HepG2 (cell line): ENCODE measurements around the gene FAM161A. TPM values are rescaled to one million over a fixed set of nuclear protein-coding genes. Genes with fewer than 3 reads are reported as not detected.

ENCODE experiments used
- CAMTA2 ChIP-seq: sonication (generic); formaldehyde crosslinking; IDR thresholded peaks from 2 replicates; pipeline ENCODE4 v1.4.0; 2020; ENCODE audit warnings: mild to moderate bottlenecking, missing genetic modification reagents, borderline replicate concordance
- CHD2 ChIP-seq: IDR thresholded peaks from 2 replicates; pipeline ENCODE4 v1.6.1; 2011; ENCODE audit warnings: low read depth, low read length, improper control_type of control experiment
- CHD4 ChIP-seq: fragments of 200-600 bp; sonication (generic); IDR thresholded peaks from 2 replicates; pipeline ENCODE4 v1.7.0; 2017; ENCODE audit warnings: mild to moderate bottlenecking, low read length, borderline replicate concordance
- FOSL1 ChIP-seq: sonication (generic); formaldehyde crosslinking; IDR thresholded peaks from 2 replicates; pipeline ENCODE4 v1.9.0; 2021; ENCODE audit warnings: missing genetic modification reagents, borderline replicate concordance
- HIC2 ChIP-seq: sonication (generic); formaldehyde crosslinking; IDR thresholded peaks from 2 replicates; pipeline ENCODE4 v1.9.0; 2022; ENCODE audit warnings: low read depth, missing genetic modification reagents
- HNRNPK ChIP-seq: fragments of 200-400 bp; formaldehyde crosslinking; IDR thresholded peaks from 2 replicates; pipeline ENCODE4 v1.6.1; 2018; ENCODE audit warnings: low read length, low read depth, moderate library complexity, mild to moderate bottlenecking; ENCODE audit not compliant: poor library complexity, severe bottlenecking
- JUNB ChIP-seq: sonication (generic); formaldehyde crosslinking; IDR thresholded peaks from 2 replicates; pipeline ENCODE4 v1.8.0; 2022; ENCODE audit warnings: missing genetic modification reagents, mild to moderate bottlenecking, borderline replicate concordance
- KMT2B ChIP-seq: IDR thresholded peaks from 2 replicates; pipeline ENCODE4 v1.6.1; 2016; ENCODE audit warnings: missing genetic modification reagents, missing compliant biosample characterization
- MAF1 ChIP-seq: sonication (generic); formaldehyde crosslinking; IDR thresholded peaks from 2 replicates; pipeline ENCODE4 v1.5.0; 2020; ENCODE audit warnings: missing genetic modification reagents, borderline replicate concordance
- MBNL3 ChIP-seq: fragments of 250-450 bp; sonication (Bioruptor Pico); conservative IDR thresholded peaks from 2 replicates; pipeline ENCODE4 v1.8.0; 2022; ENCODE audit warnings: mild to moderate bottlenecking, inconsistent platforms
- MTERF4 ChIP-seq: sonication (generic); formaldehyde crosslinking; IDR thresholded peaks from 2 replicates; pipeline ENCODE4 v1.8.0; 2023; ENCODE audit warnings: mild to moderate bottlenecking, missing genetic modification reagents
- NCOA1 ChIP-seq: sonication (generic); formaldehyde crosslinking; IDR thresholded peaks from 2 replicates; pipeline ENCODE4 v1.9.0; 2021; ENCODE audit warnings: missing genetic modification reagents
- NCOA2 ChIP-seq: sonication (generic); formaldehyde crosslinking; IDR thresholded peaks from 2 replicates; pipeline ENCODE4 v1.8.0; 2022; ENCODE audit warnings: inconsistent platforms
- PHB2 ChIP-seq: fragments of 450-650 bp; IDR thresholded peaks from 2 replicates; pipeline ENCODE4 v1.6.1; 2018; ENCODE audit not compliant: partially characterized antibody
- SRY ChIP-seq: sonication (generic); formaldehyde crosslinking; IDR thresholded peaks from 2 replicates; pipeline ENCODE4 v1.8.0; 2022; ENCODE audit warnings: mild to moderate bottlenecking, missing genetic modification reagents
- STAG1 ChIP-seq: sonication (generic); formaldehyde crosslinking; IDR thresholded peaks from 2 replicates; pipeline ENCODE4 v1.4.0; 2020; ENCODE audit warnings: missing genetic modification reagents
- TARDBP ChIP-seq: sonication (generic); formaldehyde crosslinking; IDR thresholded peaks from 2 replicates; pipeline ENCODE4 v1.8.0; 2022; ENCODE audit warnings: mild to moderate bottlenecking, missing genetic modification reagents
- TRIM24 ChIP-seq: sonication (generic); formaldehyde crosslinking; IDR thresholded peaks from 2 replicates; pipeline ENCODE4 v1.8.0; 2022; ENCODE audit warnings: mild to moderate bottlenecking, missing genetic modification reagents
- ZEB1 ChIP-seq: IDR thresholded peaks from 2 replicates; pipeline ENCODE4 v1.6.1; 2012; ENCODE audit warnings: mild to moderate bottlenecking, low read depth, inconsistent platforms; ENCODE audit not compliant: insufficient replicate concordance
- ZFAT ChIP-seq: sonication (generic); formaldehyde crosslinking; conservative IDR thresholded peaks from 2 replicates; pipeline ENCODE4 v1.8.1; 2023; ENCODE audit warnings: missing genetic modification reagents, inconsistent platforms
- ZFP1 ChIP-seq: IDR thresholded peaks from 2 replicates; pipeline ENCODE4 v1.6.1; 2016
- ZMYM2 ChIP-seq: sonication (generic); formaldehyde crosslinking; IDR thresholded peaks from 2 replicates; pipeline ENCODE4 v1.8.0; 2022; ENCODE audit warnings: mild to moderate bottlenecking, missing genetic modification reagents
- ZNF253 ChIP-seq: sonication (generic); formaldehyde crosslinking; IDR thresholded peaks from 2 replicates; pipeline ENCODE4 v1.8.0; 2022; ENCODE audit warnings: mild to moderate bottlenecking, missing genetic modification reagents, borderline replicate concordance
- ZNF350 ChIP-seq: sonication (generic); formaldehyde crosslinking; IDR thresholded peaks from 2 replicates; pipeline ENCODE4 v1.4.0; 2020; ENCODE audit warnings: mild to moderate bottlenecking, low read depth, missing genetic modification reagents, borderline replicate concordance
- ZNF501 ChIP-seq: sonication (generic); formaldehyde crosslinking; IDR thresholded peaks from 2 replicates; pipeline ENCODE4 v1.5.1; 2020; ENCODE audit warnings: mild to moderate bottlenecking, moderate library complexity, missing genetic modification reagents
- ZNF598 ChIP-seq: sonication (generic); formaldehyde crosslinking; IDR thresholded peaks from 2 replicates; pipeline ENCODE4 v1.5.1; 2020; ENCODE audit warnings: mild to moderate bottlenecking, missing genetic modification reagents, borderline replicate concordance
- ZNF713 ChIP-seq: sonication (generic); formaldehyde crosslinking; IDR thresholded peaks from 2 replicates; pipeline ENCODE4 v1.4.0; 2020; ENCODE audit warnings: mild to moderate bottlenecking, missing genetic modification reagents
- ZNF768 ChIP-seq: sonication (generic); formaldehyde crosslinking; IDR thresholded peaks from 2 replicates; pipeline ENCODE4 v1.4.0; 2020; ENCODE audit warnings: missing genetic modification reagents
- ZNF83 ChIP-seq: sonication (generic); formaldehyde crosslinking; IDR thresholded peaks from 2 replicates; pipeline ENCODE4 v1.4.0; 2020; ENCODE audit warnings: missing genetic modification reagents, mild to moderate bottlenecking, borderline replicate concordance
- ZSCAN9 ChIP-seq: IDR thresholded peaks from 2 replicates; pipeline ENCODE4 v1.6.1; 2016; ENCODE audit warnings: borderline replicate concordance
- polyA plus RNA-seq, 8 experiments: library from polyadenylated mRNA; depleted of rRNA in 3 of 8; stranded (reverse) in 7 of 8; unstranded in 1 of 8; fragments of >200 nt; fragmentation: Illumina TruSeq in 4 of 8; extraction: Trizol in 4 of 8; gene quantifications; 2 replicates each; pipeline versions ENCODE4 v1.2.1 to v1.2.3, GENCODE V29; 2011 to 2016; ENCODE audit warnings: low read depth in 4 of 8, missing spikeins in 1 of 8, mixed read lengths in 1 of 8; ENCODE audit not compliant: insufficient read depth in 1 of 8
- total RNA-seq, 5 experiments: library from RNA; depleted of rRNA; stranded (reverse); fragments of >200 nt; fragmentation: Illumina TruSeq; extraction: Trizol; gene quantifications; 2 replicates each; pipeline ENCODE4 v1.2.3, GENCODE V29; 2016; ENCODE audit warnings: low read depth in 1 of 5

Gene FAM161A
- total and polyA plus RNA-seq, 2 of the 13 experiments (the other 11 are each of a cell fraction or from before 2014, with no cell fraction given), result 2.7 to 3.4 TPM

GRCh38 chr2:61888267-61889055 lies 34.6 kb upstream of the FAM161A start, which contains the start of gene CCT4 (continued):
- TF ChIP-seq NCOA2, result peak; percentile 54; the same call in 1 of the 2 replicates
- no peak for TF ChIP-seq PHB2
- TF ChIP-seq ZNF501 (CRISPR knock-in tag), result peak; percentile 94
- TF ChIP-seq STAG1, result peak; percentile 20
- peak; percentile 99 for TF ChIP-seq MTERF4
- no peak for TF ChIP-seq MBNL3 (CRISPR knock-in tag)
- TF ChIP-seq TARDBP (CRISPR knock-in tag), result peak; percentile 95
- peak; percentile 60; the same call in 1 of the 2 replicates for TF ChIP-seq ZMYM2 (CRISPR knock-in tag)
- no peak; the same call in 1 of the 2 replicates for TF ChIP-seq CHD4
- TF ChIP-seq SRY (CRISPR knock-in tag), result 0 out of 2 replicates have a peak, but pooled peaks have one; percentile 68
- TF ChIP-seq CHD2, result peak; percentile 67; the same call in 1 of the 2 replicates
- TF ChIP-seq CAMTA2 (CRISPR knock-in tag), result no peak
- no peak for TF ChIP-seq FOSL1 (CRISPR knock-in tag)
- TF ChIP-seq NCOA1 (CRISPR knock-in tag), result peak; percentile 98
- peak; percentile 99 for TF ChIP-seq KMT2B (CRISPR knock-in tag)
- no peak for TF ChIP-seq ZFAT
- peak; percentile 82 for TF ChIP-seq ZNF768 (CRISPR knock-in tag)
- TF ChIP-seq JUNB, result no peak
- TF ChIP-seq ZNF713 (CRISPR knock-in tag), result peak; percentile 39; the same call in 1 of the 2 replicates
- 0 out of 2 replicates have a peak, but pooled peaks have one; percentile 77 for TF ChIP-seq ZSCAN9 (CRISPR knock-in tag)
- 0 out of 2 replicates have a peak, but pooled peaks have one; percentile 87 for TF ChIP-seq MAF1
- TF ChIP-seq ZEB1, result peak; percentile 19
- peak; percentile 43 for TF ChIP-seq HNRNPK
- peak; percentile 97 for TF ChIP-seq ZNF253 (CRISPR knock-in tag)
- TF ChIP-seq TRIM24 (CRISPR knock-in tag), result no peak
- TF ChIP-seq ZFP1 (CRISPR knock-in tag), result peak; percentile 74; the same call in 1 of the 2 replicates
- peak; percentile 99 for TF ChIP-seq ZNF350 (CRISPR knock-in tag)
- TF ChIP-seq ZNF83 (CRISPR knock-in tag), result no peak; the same call in 1 of the 2 replicates
- peak; percentile 98 for TF ChIP-seq ZNF598
- TF ChIP-seq HIC2, result peak; percentile 56
